Stimulated activated CD4-positive, alpha-beta T cell treated with anti-CD3 and anti-CD28 coated beads, TNF-alpha, amount 100 ng/mL, for 4 hours (primary cell): ENCODE data around the gene NRROS.

Experiments used
- DNase-seq, 3 experiments: peaks; one replicate each; pipeline ENCODE4 v3.0.0-alpha.2; 2020; ENCODE audit warnings: low read depth in 3 of 3

NRROS gene

DNA sequence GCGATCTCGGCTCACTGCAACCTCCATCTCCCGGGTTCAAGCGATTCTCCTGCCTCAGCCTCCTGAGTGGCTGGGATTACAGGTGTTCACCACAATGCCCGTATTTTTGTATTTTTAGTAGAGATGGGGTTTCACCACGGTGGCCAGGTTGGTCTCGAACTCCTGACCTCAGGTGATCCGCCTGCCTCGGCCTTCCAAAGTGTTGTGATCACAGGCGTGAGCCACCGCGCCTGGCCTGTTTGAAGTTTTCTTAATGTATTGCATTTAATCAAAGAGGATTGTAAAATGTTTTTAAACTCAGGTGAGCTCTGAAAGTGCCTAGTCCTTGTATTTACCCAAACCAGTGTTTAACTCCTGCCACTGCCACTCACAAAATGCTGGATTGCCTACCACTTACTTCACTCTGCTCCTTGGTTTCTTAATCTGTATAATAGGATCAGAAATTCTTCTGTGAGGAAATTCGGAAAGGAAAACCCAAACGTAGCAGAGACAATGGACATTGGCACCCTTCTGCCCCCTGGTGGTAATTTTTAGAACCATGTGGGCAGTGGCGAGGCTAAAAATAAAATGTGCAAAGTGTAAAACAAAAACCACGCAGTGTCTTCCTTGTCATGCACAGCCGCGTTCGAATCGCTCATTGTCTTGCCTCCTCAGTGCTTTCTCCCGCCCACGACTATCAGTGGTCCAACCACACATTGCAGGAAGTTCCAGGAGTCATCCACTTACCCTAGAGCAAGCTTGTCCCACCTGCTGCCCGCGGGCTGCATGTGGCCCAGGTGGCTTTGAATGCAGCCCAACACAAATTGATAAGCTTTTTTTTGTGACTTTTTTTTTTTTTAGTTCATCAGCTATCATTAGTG lies 45.3 kb downstream of the NRROS start:
- DNase-seq, result peak; percentile 26 to 49 (median 30)

DNA sequence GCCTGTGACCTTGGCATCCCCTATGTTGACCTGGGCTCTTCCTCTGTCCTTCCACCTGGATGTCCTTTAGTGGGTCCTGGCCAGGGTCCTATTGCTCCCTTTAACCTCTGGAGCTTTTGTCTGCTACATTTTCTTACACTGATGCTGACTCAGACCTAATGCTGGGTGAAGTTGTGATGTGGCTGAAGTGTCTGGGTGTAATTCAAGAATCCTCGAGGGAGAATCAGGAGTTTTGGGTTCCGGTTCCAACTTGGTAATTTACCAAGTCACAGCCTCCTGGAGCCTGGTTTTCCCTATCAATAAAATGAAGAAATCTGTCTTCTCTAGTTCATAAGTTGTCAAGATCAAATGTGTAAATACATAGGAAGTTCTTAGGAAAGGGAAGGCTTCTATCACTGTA lies 46.9 kb downstream of the NRROS start:
- no peak for DNase-seq

DNA sequence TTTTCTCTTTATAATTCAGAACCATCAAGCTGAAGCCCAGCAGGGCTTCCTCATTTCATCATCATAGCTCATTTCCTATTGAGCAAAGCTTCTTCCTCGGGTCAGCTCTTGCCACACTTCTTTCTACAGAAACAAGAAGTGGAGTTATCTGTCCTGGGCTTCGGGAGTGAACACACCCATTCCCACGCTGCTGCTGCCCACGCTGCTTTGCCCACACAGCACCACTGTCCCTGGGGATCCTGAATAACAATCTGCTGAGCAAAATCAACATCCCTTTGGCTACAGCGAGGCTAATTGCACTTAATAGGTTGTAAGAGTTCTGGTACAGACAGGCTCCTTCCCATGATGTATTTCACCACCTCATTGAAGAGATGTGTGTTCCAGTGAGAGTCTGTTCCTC lies 48.9 kb downstream of the NRROS start:
- DNase-seq, result no peak

DNA sequence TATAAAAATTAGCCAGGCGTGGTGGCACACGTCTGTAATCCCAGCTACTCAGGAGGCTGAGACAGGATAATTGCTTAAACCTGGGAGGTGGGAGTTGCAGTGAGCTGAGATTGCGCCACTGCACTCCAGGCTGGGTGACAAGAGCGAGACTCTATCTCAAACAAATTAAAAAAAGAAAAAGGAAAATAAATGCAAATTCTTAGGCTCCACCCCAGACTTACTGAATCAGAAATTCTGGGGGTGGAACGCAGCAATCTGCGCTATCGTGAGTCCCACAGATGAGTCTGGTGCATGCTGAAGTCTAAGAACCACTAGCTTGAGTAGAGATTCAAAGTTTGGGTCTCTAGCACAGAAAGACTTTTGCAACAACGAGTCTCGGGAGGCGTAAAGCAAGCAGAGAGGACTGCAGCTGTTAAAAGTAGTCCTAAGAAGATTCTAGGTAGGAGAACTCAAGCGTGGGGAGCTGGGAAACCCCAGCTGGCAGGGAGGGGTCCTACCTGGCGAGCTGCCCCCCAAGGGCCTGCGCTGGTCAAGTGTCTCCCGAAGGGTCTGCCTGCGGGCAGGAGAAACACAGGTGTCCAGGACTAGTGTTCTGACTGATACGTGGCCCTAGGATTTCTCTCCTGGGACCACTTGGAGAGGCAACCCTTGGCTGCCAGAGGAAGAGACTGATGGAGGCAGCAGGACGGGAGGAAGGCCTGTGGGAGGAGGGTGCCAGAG lies 50.6 kb downstream of the NRROS start:
- no peak for DNase-seq

DNA sequence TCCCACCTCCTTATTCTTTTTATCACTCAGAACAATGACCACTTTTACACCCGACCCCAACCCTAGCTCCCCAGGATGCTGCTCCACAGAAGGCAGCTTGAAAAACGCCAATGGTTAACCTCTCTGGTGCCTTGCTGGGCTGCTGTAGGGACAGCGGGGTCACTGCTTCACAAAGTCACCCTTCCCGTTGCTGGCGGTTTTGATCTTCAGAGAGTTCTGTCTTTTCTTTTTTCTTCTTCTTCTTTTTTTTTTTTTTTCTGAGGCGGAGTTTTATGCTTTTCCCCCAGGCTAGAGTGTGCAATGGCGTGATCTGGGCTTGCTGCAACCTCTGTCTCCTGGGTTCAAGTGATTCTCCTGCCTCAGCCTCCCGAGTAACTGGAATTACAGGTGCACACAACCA lies 51.9 kb downstream of the NRROS start:
- no peak for DNase-seq

DNA sequence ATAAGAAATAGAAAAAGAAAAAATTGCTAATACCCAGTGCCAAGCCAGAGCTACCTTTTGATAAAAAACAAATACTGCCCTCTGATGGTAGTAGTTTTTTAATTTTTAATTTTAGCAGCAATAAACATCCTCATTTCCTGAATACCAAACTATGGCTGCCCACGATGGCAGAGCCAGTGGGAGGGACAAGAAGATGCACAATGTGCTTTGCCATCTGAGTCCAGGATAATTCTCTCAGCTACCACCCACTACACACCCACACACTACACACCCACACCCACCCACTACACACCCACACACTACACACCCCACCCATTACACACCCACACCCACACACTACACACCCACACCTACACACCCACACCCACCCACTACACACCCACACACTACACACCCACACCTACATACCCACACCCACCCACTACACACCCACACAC lies 54.7 kb downstream of the NRROS start:
- DNase-seq, result no peak

DNA sequence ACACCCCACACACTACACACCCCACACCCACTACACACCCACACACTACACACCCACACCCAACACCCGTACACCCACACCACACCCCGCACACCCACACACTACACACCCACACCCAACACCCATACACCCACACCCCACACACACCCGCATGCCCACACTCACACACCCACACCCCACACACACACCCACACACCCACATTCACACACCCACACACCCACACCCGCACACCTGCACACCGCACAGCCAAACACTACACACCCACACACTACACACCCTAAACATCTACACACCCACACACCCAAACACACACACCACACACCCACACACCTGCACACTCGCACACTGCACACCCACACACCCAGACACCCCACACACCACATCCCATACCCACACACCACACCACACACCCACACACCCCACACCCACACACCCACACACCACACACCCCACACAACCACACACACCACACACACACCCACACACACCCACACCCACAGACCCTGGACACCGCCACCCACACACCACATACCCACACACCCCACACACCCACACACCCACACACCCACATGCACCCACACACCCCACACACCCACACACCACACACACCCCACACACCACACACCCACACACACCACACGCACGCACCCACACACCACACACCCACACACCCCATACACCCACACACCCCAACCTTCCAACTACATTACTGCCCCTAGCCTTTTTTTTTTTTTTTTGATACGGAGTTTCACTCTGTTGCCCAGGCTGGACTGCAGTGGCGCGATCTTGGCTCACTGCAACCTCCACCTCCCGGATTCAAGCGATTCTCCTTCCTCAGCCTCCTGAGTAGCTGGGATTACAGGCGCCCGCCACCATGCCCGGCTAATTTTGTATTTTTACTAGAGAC lies 55.7 kb downstream of the NRROS start:
- peak in 1 of 3 experiments; percentile 19 for DNase-seq

DNA sequence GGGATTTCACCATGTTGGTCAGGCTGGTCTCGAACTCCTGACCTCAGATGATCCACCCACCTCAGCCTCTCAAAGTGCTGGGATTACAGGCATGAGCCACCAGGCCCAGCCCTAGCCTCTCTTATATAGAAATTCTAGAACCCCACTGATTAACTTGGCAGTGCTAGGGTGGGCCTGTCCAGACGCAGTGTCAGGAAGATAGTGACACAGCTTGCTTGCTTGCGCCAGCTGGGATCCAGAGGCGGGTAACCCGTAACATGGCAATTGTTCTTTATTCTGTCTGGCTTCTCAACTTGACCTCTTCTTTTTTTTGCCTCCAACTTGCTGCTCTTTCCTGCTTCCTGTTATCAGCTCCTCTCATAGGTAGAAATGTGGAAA lies 56.3 kb downstream of the NRROS start:
- DNase-seq, result no peak

DNA sequence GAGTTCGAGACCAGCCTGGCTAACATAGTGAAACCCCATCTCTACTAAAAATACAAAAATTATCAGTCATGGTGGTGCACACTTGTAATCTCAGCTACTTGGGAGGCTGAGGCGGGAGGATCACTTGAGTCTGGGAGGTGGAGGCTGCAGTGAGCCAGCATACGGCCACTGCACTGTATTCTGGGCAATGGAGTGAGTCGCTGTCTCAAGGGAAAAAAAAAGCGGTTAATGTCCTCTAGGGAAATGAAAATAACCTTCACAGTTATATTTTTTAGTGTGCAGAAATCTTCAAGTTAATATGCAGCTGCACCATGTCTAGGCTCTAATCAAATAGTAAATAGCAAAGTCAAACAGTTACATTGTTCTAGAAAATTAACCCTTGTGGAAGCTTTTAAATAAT lies 57.8 kb downstream of the NRROS start:
- DNase-seq, result no peak

DNA sequence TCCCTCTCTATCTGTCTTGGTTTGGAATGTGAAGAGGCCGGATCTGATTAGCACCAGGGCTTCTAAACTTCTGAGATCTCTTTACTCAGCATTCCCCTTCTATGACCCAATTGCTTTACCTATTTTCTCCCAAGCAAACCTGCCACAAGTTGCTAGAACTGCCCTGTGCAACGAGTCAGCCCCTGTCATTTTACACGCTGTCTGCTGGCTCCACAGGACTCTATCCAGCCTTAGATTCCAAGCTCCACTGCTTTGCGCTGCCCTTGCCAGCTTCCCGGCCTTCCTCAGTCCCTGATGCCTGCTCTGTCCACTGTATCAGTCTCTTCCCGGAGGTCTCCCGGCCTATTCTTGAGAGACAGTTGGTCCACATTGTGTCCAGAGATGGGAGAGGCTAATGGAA lies 60.3 kb downstream of the NRROS start:
- DNase-seq, result no peak

DNA sequence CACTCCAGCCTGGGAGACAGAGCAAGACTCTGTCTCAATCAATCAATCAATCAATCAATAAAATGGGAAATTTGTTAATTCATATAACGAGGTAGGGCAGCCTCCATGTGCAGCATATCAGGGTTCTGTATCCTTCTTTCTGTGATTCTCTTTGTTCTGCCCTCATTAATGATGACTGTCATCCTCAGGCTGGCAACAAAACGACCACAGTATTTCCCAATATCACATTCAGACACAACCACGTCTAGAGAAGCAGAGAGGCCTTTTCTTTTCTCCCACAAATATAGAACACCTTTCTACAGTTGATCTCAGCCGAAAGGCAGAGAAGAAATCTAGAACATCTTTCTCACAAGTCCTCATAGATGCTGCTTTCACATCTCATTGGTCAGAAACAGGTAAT lies 61.3 kb downstream of the NRROS start:
- DNase-seq, result no peak

DNA sequence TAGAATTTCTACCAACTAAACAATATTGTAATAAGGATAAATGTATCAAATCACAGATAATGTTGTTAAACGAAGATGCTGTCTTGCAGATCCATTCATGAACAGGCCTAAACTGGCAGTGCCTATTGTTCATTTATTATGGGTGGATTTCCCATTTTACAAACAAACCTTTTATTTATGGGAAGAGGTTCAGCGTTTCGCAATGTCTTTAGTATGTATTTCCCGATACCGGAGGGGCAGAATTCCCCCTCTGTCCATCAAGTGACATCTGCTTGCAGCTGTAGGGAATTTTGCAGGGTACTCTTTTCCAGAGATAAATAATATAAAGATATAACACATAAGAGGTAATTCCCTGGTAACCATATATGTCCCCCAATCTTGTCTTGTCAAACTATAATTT lies 66.8 kb downstream of the NRROS start:
- no peak for DNase-seq

DNA sequence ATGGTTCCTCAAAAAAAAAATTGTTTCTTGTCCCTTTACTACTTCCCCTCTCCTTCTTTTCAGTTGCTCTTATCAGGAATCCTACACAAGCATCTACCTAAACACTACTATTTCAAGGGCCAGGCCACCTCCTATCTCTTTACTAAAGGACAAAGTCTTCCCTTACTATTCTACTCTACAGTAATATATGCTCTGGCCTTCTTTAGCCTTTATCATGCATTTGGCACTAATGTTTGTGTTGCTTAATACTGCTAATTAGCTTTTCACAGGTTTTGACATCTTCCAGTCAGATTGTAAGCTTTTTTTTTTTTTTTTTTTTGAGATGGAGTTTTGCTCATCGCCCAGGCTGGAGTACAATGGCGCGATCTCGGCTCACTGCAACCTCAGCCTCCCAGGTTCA lies 67.2 kb downstream of the NRROS start:
- no peak for DNase-seq

DNA sequence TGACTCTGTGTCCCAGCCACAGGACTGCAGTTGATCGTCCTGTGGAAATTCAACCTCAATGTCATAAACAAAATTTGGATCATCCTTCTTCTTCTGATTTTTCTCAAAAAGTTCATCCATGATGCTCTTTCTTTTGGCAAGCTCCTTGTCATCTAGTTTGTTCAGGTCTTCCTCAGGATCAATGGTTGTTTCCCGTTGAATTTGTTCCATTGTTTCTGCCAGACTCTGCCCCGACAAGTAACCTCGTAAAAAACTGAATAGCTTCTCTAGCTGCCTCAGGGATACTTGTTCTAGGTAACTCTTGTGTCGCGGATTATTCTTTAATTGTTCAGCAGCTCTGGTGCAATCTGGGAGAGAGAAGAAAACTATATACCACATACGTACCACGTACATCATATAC lies 68.1 kb downstream of the NRROS start:
- DNase-seq, result no peak

DNA sequence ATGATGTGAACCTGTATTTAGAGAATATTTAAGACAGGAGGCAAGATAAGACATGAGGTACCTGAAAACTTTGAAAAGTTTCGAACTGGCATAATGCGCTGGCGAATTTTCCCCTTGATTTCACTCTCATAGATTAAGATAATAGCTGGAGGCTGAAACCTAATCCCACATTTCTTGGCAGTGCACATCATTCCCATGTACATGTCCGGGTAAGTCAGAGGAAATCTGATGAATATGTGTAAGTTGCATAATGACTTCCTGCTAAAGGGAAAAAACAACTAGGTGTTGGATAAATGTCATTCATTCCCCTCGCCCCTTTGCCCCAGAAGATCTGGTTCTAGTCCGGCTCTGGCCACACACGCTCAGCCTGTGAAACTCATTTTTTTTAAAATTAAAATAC lies 69.0 kb downstream of the NRROS start:
- no peak for DNase-seq
